WTC11 (cell line): Measurements from ENCODE around the gene UNKL.

Experiments
- CTCF ChIP-seq: fragments of 200-600 bp; IDR thresholded peaks from 2 replicates; pipeline ENCODE4 v1.8.0; 2022; ENCODE audit warnings: antibody characterized with exemption
- FOXJ3 ChIP-seq: sonication (generic); formaldehyde crosslinking; IDR thresholded peaks from 2 replicates; pipeline ENCODE4 v1.9.0; 2021; ENCODE audit warnings: missing genetic modification reagents, mild to moderate bottlenecking, borderline replicate concordance
- FOXK1 ChIP-seq: sonication (generic); formaldehyde crosslinking; IDR thresholded peaks from 2 replicates; pipeline ENCODE4 v1.8.0; 2022; ENCODE audit warnings: mild to moderate bottlenecking, moderate library complexity, missing genetic modification reagents
- IRF2 ChIP-seq: sonication (generic); formaldehyde crosslinking; IDR thresholded peaks from 2 replicates; pipeline ENCODE4 v1.8.0; 2022; ENCODE audit warnings: low read depth, missing genetic modification reagents, borderline replicate concordance
- TCF7 ChIP-seq: sonication (generic); formaldehyde crosslinking; IDR thresholded peaks from 2 replicates; pipeline ENCODE4 v1.8.0; 2022; ENCODE audit warnings: mild to moderate bottlenecking, low read depth, missing genetic modification reagents, moderate library complexity

GRCh38 chr16:1433263-1433560 lies 18.7 kb upstream of the UNKL start:
- TF ChIP-seq CTCF, result no peak
- no peak for TF ChIP-seq FOXK1
- TF ChIP-seq TCF7 (CRISPR knock-in tag), result no peak
- TF ChIP-seq IRF2 (CRISPR knock-in tag), result no peak
- no peak for TF ChIP-seq FOXJ3 (CRISPR knock-in tag)
